Liver (tissue), 3 donors: ENCODE measurements around the gene BACH2.

ENCODE experiments used
- EGR1 ChIP-seq, 2 donors: IDR thresholded peaks; 2 replicates each; pipeline ENCODE4 v1.6.1; 2016 to 2018; ENCODE audit warnings: antibody characterized with exemption in 2 of 2, low read depth in 2 of 2
- FOXA1 ChIP-seq: IDR thresholded peaks from 2 replicates; pipeline ENCODE4 v1.6.1; 2016; ENCODE audit warnings: antibody characterized with exemption
- GABPA ChIP-seq, 2 donors: IDR thresholded peaks in 1 of 2; conservative IDR thresholded peaks in 1 of 2; 2 replicates each; pipeline ENCODE4 v1.6.1; 2016; ENCODE audit warnings: antibody characterized with exemption in 2 of 2, mild to moderate bottlenecking in 1 of 2, moderate library complexity in 1 of 2
- JUND ChIP-seq, 2 donors: IDR thresholded peaks; 2 replicates each; pipeline ENCODE4 v1.6.1; 2016; ENCODE audit warnings: antibody characterized with exemption in 2 of 2
- NR2F2 ChIP-seq: IDR thresholded peaks from 2 replicates; pipeline ENCODE4 v1.6.1; 2016; ENCODE audit warnings: antibody characterized with exemption
- RAD21 ChIP-seq, 2 donors: IDR thresholded peaks; 2 replicates each; pipeline ENCODE4 v1.6.1; 2016; ENCODE audit warnings: antibody characterized with exemption in 2 of 2, mild to moderate bottlenecking in 2 of 2
- RXRA ChIP-seq, 2 donors: IDR thresholded peaks; 2 replicates each; pipeline ENCODE4 v1.6.1; 2017 to 2018; ENCODE audit warnings: antibody characterized with exemption in 2 of 2, mild to moderate bottlenecking in 1 of 2
- SP1 ChIP-seq: IDR thresholded peaks from 2 replicates; pipeline ENCODE4 v1.6.1; 2018; ENCODE audit warnings: antibody characterized with exemption, mild to moderate bottlenecking
- YY1 ChIP-seq: IDR thresholded peaks from 2 replicates; pipeline ENCODE4 v1.6.1; 2016; ENCODE audit warnings: antibody characterized with exemption, mild to moderate bottlenecking
- ZBTB33 ChIP-seq: IDR thresholded peaks from 2 replicates; pipeline ENCODE4 v1.6.1; 2016; ENCODE audit warnings: antibody characterized with exemption
- TF ChIP-seq, protein P1 (sequence below): fragments of 150-350 bp; IDR thresholded peaks from 2 replicates; pipeline ENCODE4 v1.5.1; 2017; ENCODE audit warnings: improper control_type of control experiment, low read depth, low read length; ENCODE audit not compliant: missing input control
- TF ChIP-seq, protein P2 (sequence below): IDR thresholded peaks from 2 replicates; pipeline ENCODE4 v1.6.1; 2016; ENCODE audit warnings: antibody characterized with exemption, mild to moderate bottlenecking
- TF ChIP-seq, protein P3 (sequence below): IDR thresholded peaks from 2 replicates; pipeline ENCODE4 v1.6.1; 2016; ENCODE audit warnings: antibody characterized with exemption
- TF ChIP-seq, protein P4 (sequence below): IDR thresholded peaks from 2 replicates; pipeline ENCODE4 v1.6.1; 2016; ENCODE audit warnings: antibody characterized with exemption
- donor health status: healthy.
- donor health status: healthy.

DNA sequence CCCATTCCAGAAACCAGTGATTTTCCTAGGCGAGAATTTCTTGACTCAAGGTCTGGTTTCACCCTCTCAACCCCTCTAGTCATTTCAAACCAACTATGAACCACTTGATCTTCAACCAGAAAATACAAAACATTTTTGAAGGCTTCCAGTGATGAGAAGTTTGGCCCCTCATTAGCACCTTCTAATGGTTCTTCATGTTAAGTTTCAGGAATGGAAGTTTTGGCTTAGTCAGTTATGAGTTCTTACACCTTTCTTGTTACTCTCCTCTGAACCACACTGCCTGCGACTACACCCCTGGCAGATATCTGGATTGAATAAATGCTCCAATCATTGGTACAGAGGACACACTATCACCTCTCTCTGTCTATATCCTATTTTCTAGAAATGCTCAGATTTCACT, 335.2 kb downstream of the BACH2 start:
- TF ChIP-seq, protein P1, sequence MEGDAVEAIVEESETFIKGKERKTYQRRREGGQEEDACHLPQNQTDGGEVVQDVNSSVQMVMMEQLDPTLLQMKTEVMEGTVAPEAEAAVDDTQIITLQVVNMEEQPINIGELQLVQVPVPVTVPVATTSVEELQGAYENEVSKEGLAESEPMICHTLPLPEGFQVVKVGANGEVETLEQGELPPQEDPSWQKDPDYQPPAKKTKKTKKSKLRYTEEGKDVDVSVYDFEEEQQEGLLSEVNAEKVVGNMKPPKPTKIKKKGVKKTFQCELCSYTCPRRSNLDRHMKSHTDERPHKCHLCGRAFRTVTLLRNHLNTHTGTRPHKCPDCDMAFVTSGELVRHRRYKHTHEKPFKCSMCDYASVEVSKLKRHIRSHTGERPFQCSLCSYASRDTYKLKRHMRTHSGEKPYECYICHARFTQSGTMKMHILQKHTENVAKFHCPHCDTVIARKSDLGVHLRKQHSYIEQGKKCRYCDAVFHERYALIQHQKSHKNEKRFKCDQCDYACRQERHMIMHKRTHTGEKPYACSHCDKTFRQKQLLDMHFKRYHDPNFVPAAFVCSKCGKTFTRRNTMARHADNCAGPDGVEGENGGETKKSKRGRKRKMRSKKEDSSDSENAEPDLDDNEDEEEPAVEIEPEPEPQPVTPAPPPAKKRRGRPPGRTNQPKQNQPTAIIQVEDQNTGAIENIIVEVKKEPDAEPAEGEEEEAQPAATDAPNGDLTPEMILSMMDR, result no peak
- TF ChIP-seq RAD21 (IDR thresholded peaks at IDR 0.05) (no peak), ZBTB33 (no peak), YY1 (no peak), NR2F2 (no peak), GABPA (IDR thresholded peaks at IDR 0.05 in 1 of 2, conservative IDR thresholded peaks at IDR 0.05 in 1 of 2) (no peak), EGR1 (IDR thresholded peaks at IDR 0.05; ENCODE audit: low read depth in 2 of 2) (no peak), JUND (IDR thresholded peaks at IDR 0.05) (no peak), FOXA1 (no peak), SP1 (no peak), RXRA (IDR thresholded peaks at IDR 0.05) (no peak)
- TF ChIP-seq, protein P2, sequence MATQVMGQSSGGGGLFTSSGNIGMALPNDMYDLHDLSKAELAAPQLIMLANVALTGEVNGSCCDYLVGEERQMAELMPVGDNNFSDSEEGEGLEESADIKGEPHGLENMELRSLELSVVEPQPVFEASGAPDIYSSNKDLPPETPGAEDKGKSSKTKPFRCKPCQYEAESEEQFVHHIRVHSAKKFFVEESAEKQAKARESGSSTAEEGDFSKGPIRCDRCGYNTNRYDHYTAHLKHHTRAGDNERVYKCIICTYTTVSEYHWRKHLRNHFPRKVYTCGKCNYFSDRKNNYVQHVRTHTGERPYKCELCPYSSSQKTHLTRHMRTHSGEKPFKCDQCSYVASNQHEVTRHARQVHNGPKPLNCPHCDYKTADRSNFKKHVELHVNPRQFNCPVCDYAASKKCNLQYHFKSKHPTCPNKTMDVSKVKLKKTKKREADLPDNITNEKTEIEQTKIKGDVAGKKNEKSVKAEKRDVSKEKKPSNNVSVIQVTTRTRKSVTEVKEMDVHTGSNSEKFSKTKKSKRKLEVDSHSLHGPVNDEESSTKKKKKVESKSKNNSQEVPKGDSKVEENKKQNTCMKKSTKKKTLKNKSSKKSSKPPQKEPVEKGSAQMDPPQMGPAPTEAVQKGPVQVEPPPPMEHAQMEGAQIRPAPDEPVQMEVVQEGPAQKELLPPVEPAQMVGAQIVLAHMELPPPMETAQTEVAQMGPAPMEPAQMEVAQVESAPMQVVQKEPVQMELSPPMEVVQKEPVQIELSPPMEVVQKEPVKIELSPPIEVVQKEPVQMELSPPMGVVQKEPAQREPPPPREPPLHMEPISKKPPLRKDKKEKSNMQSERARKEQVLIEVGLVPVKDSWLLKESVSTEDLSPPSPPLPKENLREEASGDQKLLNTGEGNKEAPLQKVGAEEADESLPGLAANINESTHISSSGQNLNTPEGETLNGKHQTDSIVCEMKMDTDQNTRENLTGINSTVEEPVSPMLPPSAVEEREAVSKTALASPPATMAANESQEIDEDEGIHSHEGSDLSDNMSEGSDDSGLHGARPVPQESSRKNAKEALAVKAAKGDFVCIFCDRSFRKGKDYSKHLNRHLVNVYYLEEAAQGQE, result no peak
- TF ChIP-seq, protein P3, sequence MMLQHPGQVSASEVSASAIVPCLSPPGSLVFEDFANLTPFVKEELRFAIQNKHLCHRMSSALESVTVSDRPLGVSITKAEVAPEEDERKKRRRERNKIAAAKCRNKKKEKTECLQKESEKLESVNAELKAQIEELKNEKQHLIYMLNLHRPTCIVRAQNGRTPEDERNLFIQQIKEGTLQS, result no peak
- TF ChIP-seq, protein P4, sequence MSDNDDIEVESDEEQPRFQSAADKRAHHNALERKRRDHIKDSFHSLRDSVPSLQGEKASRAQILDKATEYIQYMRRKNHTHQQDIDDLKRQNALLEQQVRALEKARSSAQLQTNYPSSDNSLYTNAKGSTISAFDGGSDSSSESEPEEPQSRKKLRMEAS, result no peak
